Panc1 (cell line): ENCODE measurements around the gene BAMBI. TPM values are rescaled to one million over a fixed set of nuclear protein-coding genes. Genes with fewer than 3 reads are reported as not detected.

ENCODE experiments used
- ATAC-seq: fragments of 200-7000 bp; cut with Tn5 transposase; 2 replicates; pipeline ENCODE4 v1.9.1; 2020; ENCODE audit warnings: mild to moderate bottlenecking, moderate library complexity
- BruUV-seq: library from RNA; stranded (reverse); fragments of 400-500 nt; replicated peaks from 2 replicates; lab custom pipeline; 2021; lab: Mats Ljungman, UMichigan
- CTCF ChIA-PET: fragments of 300-600 bp; sonication (Branson Sonifier 250); formaldehyde crosslinking; loops from one replicate; lab custom pipeline; 2022; ENCODE audit warnings: antibody characterized with exemption; lab: Charles Lee
- POLR2A ChIA-PET: fragments of 300-600 bp; sonication (Branson Sonifier 250); formaldehyde crosslinking; loops from one replicate; lab custom pipeline; 2022; ENCODE audit warnings: antibody characterized with exemption; lab: Charles Lee
- DNase-seq: peaks from one replicate; pipeline ENCODE4 v3.0.0-alpha.2; 2010; ENCODE audit warnings: low read depth, low spot score
- H3K27ac ChIP-seq: 2 replicates; pipeline ENCODE4 v1.5.1; 2011; ENCODE audit warnings: mild to moderate bottlenecking, low read length, inconsistent platforms
- H3K27me3 ChIP-seq: fragments of 200-500 bp; sonication (Bioruptor generic); 2 replicates; pipeline ENCODE4 v1.6.0; 2014; ENCODE audit warnings: low read length, inconsistent platforms; ENCODE audit not compliant: control insufficient read depth, insufficient read depth
- H3K36me3 ChIP-seq: fragments of 200-500 bp; sonication (Bioruptor generic); 2 replicates; pipeline ENCODE4 v1.5.1; 2014; ENCODE audit warnings: inconsistent platforms, mild to moderate bottlenecking, low read length, moderate library complexity; ENCODE audit not compliant: control insufficient read depth, insufficient read depth
- H3K4me1 ChIP-seq: 2 replicates; pipeline ENCODE4 v1.5.1; 2011; ENCODE audit warnings: inconsistent platforms, mild to moderate bottlenecking, low read length, moderate library complexity; ENCODE audit not compliant: control insufficient read depth, insufficient read depth
- H3K4me3 ChIP-seq, 2 experiments: 2 replicates each; pipeline ENCODE4 v1.5.1; 2011 to 2012; ENCODE audit warnings: low read depth in 2 of 2, low read length in 2 of 2, mild to moderate bottlenecking in 2 of 2, inconsistent platforms in 1 of 2, moderate library complexity in 1 of 2
- H3K9me3 ChIP-seq: fragments of 200-500 bp; sonication (Bioruptor generic); 2 replicates; pipeline ENCODE4 v1.5.1; 2014; ENCODE audit warnings: low read depth, mild to moderate bottlenecking, inconsistent platforms, low read length, moderate library complexity; ENCODE audit not compliant: control insufficient read depth, insufficient read depth
- POLR2AphosphoS5 ChIP-seq: IDR thresholded peaks from 2 replicates; pipeline ENCODE4 v1.6.1; 2012; ENCODE audit warnings: mild to moderate bottlenecking, low read depth, low read length, moderate library complexity
- SIN3A ChIP-seq: IDR thresholded peaks from 2 replicates; pipeline ENCODE4 v1.6.1; 2012; ENCODE audit warnings: low read depth, mild to moderate bottlenecking, low read length, moderate library complexity, borderline replicate concordance; ENCODE audit not compliant: insufficient read depth
- TCF7L2 ChIP-seq: IDR thresholded peaks from 2 replicates; pipeline ENCODE4 v1.6.1; 2011; ENCODE audit warnings: mild to moderate bottlenecking, low read depth, low read length, inconsistent platforms
- in situ Hi-C: cut with HindIII; loops from 2 replicates; pipeline ENCODE4 v1.10.0; 2016; ENCODE audit warnings: low sequenced_read_pairs, low pct_unique_long_range_greater_than_20kb
- intact Hi-C: fragments of 100-400 bp; cut with micrococcal nuclease; formaldehyde crosslinking; loops from one replicate; pipeline ENCODE4 v1.10.0; 2022; ENCODE audit not compliant: unreplicated experiment
- total RNA-seq: library from RNA; stranded (reverse); gene quantifications from one replicate; pipeline ENCODE4 v1.2.1, GENCODE V29; 2021; ENCODE audit not compliant: unreplicated experiment
- TF ChIP-seq, protein P1 (sequence below), 2 experiments: IDR thresholded peaks; 2 replicates each; pipeline ENCODE4 v1.6.1; 2011 to 2012; ENCODE audit warnings: low read depth in 2 of 2, control low read depth in 1 of 2, low read length in 1 of 2, mild to moderate bottlenecking in 1 of 2, moderate library complexity in 1 of 2; ENCODE audit not compliant: insufficient read depth in 1 of 2
- TF ChIP-seq, protein P2 (sequence below): fragments of 450-650 bp; IDR thresholded peaks from 2 replicates; pipeline ENCODE4 v1.5.1; 2017; ENCODE audit warnings: mild to moderate bottlenecking

BAMBI gene
- total RNA-seq, 1 experiment from 2014 or later, result 3.9 TPM

GRCh38 chr10:28638392-28638791 is 38.9 kb upstream of the BAMBI start:
- in situ Hi-C loops, result no loop called here
- intact Hi-C loops, result no loop called here
- CTCF ChIA-PET, result no interaction called here
- no TSS peak for BruUV-seq
- Histone ChIP-seq H3K9me3 (no peaks in the 10 kb centered on the region), H3K27ac (no peak overlapping the region), H3K4me1 (no peaks in the 10 kb centered on the region), H3K36me3 (no peaks in the 10 kb centered on the region; the same call in 1 of the 2 replicates), H3K4me3 (no peak overlapping the region), H3K27me3 (no peaks in the 10 kb centered on the region)
- TF ChIP-seq SIN3A, result no peak
- no peak for TF ChIP-seq TCF7L2
- TF ChIP-seq POLR2AphosphoS5, result no peak
- TF ChIP-seq, protein P1, sequence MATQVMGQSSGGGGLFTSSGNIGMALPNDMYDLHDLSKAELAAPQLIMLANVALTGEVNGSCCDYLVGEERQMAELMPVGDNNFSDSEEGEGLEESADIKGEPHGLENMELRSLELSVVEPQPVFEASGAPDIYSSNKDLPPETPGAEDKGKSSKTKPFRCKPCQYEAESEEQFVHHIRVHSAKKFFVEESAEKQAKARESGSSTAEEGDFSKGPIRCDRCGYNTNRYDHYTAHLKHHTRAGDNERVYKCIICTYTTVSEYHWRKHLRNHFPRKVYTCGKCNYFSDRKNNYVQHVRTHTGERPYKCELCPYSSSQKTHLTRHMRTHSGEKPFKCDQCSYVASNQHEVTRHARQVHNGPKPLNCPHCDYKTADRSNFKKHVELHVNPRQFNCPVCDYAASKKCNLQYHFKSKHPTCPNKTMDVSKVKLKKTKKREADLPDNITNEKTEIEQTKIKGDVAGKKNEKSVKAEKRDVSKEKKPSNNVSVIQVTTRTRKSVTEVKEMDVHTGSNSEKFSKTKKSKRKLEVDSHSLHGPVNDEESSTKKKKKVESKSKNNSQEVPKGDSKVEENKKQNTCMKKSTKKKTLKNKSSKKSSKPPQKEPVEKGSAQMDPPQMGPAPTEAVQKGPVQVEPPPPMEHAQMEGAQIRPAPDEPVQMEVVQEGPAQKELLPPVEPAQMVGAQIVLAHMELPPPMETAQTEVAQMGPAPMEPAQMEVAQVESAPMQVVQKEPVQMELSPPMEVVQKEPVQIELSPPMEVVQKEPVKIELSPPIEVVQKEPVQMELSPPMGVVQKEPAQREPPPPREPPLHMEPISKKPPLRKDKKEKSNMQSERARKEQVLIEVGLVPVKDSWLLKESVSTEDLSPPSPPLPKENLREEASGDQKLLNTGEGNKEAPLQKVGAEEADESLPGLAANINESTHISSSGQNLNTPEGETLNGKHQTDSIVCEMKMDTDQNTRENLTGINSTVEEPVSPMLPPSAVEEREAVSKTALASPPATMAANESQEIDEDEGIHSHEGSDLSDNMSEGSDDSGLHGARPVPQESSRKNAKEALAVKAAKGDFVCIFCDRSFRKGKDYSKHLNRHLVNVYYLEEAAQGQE (IDR thresholded peaks at IDR 0.05; ENCODE audit: insufficient read depth in 1 of 2, low read depth in 2 of 2, low read length in 1 of 2), result no peak
- TF ChIP-seq, protein P2, sequence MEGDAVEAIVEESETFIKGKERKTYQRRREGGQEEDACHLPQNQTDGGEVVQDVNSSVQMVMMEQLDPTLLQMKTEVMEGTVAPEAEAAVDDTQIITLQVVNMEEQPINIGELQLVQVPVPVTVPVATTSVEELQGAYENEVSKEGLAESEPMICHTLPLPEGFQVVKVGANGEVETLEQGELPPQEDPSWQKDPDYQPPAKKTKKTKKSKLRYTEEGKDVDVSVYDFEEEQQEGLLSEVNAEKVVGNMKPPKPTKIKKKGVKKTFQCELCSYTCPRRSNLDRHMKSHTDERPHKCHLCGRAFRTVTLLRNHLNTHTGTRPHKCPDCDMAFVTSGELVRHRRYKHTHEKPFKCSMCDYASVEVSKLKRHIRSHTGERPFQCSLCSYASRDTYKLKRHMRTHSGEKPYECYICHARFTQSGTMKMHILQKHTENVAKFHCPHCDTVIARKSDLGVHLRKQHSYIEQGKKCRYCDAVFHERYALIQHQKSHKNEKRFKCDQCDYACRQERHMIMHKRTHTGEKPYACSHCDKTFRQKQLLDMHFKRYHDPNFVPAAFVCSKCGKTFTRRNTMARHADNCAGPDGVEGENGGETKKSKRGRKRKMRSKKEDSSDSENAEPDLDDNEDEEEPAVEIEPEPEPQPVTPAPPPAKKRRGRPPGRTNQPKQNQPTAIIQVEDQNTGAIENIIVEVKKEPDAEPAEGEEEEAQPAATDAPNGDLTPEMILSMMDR, result no peak
- POLR2A ChIA-PET, result no interaction called here
- ATAC-seq (no peak), DNase-seq (no peak)

- CTCF ChIA-PET, result no interaction called here
- intact Hi-C loops, result no loop called here
- BruUV-seq, result no TSS peak
Observed at GRCh38 chr10:28640551-28640950, 36.8 kb upstream of the BAMBI start.

More at GRCh38 chr10:28640551-28640950, 36.8 kb upstream of the BAMBI start:
- POLR2A ChIA-PET, result no interaction called here
- in situ Hi-C loops, result no loop called here
- no peak for TF ChIP-seq SIN3A
- TF ChIP-seq, protein P2, result no peak
- TF ChIP-seq, protein P1 (IDR thresholded peaks at IDR 0.05; ENCODE audit: insufficient read depth in 1 of 2, low read depth in 2 of 2, low read length in 1 of 2), result no peak
- TF ChIP-seq POLR2AphosphoS5, result no peak
- no peak for TF ChIP-seq TCF7L2
- H3K27ac ChIP-seq, result no peak overlapping the region
- no peak overlapping the region for H3K4me3 ChIP-seq
- no peaks in the 10 kb centered on the region for H3K27me3 ChIP-seq
- ATAC-seq (no peak), DNase-seq (no peak)
- H3K9me3 ChIP-seq, result no peaks in the 10 kb centered on the region
- H3K4me1 ChIP-seq, result no peaks in the 10 kb centered on the region
- H3K36me3 ChIP-seq, result no peaks in the 10 kb centered on the region; the same call in 1 of the 2 replicates
